SIG-M5 (cell line): Measurements from ENCODE around the gene HCFC1.

Experiments
- DNase-seq: peaks from one replicate; lab custom pipeline; 2025; lab: John Stamatoyannopoulos, UW

The HCFC1 gene

DNA sequence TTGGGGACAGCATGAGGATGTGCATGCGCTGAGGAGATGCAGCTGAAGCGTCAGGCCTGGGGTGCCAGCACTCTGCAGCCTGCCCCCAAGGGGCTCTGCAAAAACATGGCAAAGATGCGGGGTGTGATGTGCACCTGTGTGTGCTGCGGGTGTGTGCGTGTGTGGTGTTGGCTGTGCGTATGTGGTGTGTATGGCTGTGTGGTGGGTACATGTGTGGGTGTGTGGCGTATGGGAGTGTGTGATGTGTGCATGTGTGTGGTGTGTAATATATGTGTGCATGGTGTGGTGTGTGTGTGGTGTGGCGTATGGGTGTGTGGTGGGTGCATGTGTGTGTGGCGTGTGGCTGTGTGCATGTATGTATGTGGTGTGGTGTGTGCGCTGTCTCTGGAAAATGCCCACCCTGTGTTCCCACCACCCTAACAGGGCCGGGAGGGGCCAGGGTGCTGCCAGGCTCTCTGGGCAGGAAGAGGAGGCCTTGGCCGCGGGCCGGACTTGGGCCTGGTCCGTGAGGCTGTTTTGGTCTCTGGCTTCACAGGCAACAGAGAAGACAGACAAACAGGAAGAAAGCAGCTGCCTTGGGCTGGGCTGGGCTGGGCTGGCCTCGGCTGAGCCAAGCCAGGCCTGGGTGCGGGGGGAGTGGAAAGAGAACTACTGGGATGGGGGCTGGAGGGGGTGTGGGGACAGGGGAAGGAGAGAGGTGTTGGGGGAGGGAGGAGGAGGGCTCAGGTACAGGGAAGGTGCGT lies 68.2 kb downstream of the HCFC1 start:
- DNase-seq: no peak

DNA sequence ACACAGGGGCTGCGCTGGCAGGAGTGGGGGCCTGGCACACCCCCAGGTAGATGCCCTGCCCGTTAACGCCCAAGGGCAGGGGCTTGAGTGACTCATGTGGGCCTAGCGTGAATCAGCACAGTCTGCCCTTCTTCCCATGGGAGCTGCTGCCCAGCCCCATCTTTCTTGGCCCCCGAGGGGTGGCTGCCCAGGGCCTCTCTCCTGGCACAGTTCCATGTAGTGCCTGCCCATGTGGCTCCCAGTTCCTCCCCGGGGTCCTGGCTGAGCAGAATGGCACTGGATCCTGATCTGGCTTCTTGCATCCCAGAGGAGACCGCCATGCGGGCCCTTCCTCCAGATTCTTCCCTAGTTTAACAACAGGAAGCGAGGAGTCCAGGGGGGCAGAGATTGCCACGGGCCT lies 69.2 kb downstream of the HCFC1 start:
- DNase-seq: no peak

DNA sequence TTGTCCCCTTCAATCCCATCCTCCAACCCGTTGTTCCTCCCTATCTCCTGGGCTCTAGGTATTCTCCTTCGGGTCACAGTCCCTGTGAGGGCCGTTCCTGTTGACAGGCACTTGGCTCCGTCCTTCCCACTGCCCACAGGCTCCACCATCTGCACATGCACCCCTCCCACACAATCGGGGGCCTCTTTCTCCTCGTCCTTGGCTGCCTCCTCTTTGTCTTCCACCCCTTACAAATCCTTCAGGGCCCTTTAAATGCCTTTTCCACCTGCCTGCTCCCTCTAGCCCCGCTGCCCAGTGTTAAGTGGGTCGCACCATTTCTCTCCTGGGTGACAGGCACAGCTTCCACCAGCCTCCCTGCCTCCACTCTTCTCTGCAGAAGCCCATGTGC lies 69.9 kb downstream of the HCFC1 start:
- DNase-seq: no peak

DNA sequence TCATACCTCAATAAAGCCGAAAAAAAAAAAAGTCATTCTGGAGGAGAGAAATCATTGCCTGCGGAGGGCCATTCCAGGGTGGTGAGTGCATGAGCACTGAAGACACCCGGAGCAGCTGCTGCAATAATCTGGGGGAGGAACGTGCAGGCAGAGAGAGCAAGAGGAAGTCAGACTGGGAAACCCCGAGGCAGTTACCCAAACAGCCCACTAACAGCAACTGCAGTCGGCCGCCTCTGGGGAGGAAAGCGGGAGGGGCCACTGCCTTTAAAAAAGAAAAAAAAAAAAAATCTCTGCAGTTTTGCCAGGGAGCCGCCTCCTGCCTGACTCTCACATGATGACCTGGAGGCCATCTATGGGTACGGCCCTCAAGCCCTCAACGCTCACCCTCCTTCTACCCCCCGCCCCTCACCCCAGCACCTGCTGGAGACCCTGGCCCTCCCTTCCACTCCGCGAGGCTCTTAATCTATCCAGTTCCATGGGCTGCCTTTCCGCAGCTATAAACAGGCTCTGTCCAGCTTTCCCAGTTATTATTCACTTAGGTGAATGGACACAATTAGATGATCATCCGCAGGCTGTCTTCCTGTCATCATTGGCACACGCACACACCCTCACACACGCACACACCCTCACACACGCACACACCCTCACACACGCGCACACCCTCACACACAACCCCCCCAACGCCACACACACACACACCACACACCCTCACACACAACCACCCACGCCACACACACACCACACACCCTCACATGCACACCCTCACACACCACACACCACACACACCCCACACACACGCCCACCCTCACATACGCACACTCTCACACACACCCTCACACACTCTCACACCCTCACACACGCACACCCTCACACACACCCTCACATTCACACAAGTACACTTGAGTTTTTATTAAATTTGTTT lies 70.5 kb downstream of the HCFC1 start:
- peak; percentile 51 for DNase-seq

DNA sequence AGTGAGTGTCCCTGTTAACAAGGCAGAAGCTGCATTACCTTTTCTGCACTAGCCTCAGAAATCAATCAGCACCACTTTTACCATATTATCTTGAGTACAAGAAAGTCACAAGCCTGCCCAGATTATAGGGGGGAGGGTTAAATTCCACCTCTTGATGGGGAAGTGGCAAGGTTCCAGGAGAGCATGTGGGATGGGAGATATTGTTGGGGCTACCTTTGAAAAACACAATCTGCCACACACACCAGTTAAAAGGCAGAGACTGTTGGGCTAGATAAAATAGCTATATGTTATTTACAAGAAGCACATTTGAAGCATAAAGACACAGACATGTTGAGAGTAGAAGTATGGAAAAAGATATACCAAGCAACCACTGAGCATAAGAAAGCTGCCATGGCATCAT lies 73.7 kb downstream of the HCFC1 start:
- DNase-seq: no peak
